Liver (tissue), 9 donors: ENCODE data around the gene CRELD2. TPM values are rescaled to one million over a fixed set of nuclear protein-coding genes. Genes with fewer than 3 reads are reported as not detected.

ENCODE experiments used
- DNase-seq: peaks from one replicate; pipeline ENCODE4 v3.0.0-alpha.2; 2017; ENCODE audit warnings: low spot score
- H3K27ac ChIP-seq, 2 donors: one replicate each; pipeline ENCODE4 v1.7.0; 2013; ENCODE audit warnings: inconsistent platforms in 2 of 2, low read length in 2 of 2, control low read depth in 1 of 2, low read depth in 1 of 2, mild to moderate bottlenecking in 1 of 2
- H3K27me3 ChIP-seq, 4 donors: one replicate each; pipeline versions ENCODE4 v1.6.1 to v1.7.0; 2013; ENCODE audit warnings: low read length in 3 of 4, inconsistent platforms in 1 of 4, mild to moderate bottlenecking in 1 of 4, moderate library complexity in 1 of 4; ENCODE audit not compliant: control insufficient read depth in 4 of 4, insufficient read depth in 4 of 4
- H3K36me3 ChIP-seq, 4 donors: one replicate each; pipeline versions ENCODE4 v1.6.1 to v1.7.0; 2013; ENCODE audit warnings: low read length in 3 of 4, mild to moderate bottlenecking in 3 of 4, low read depth in 1 of 4, moderate library complexity in 1 of 4; ENCODE audit not compliant: control insufficient read depth in 4 of 4, insufficient read depth in 3 of 4
- H3K4me1 ChIP-seq, 4 donors: one replicate each; pipeline versions ENCODE4 v1.6.1 to v1.7.0; 2013; ENCODE audit warnings: low read length in 3 of 4, mild to moderate bottlenecking in 3 of 4, moderate library complexity in 1 of 4; ENCODE audit not compliant: control insufficient read depth in 4 of 4, insufficient read depth in 4 of 4
- H3K4me3 ChIP-seq, 3 donors: one replicate each; pipeline versions ENCODE4 v1.6.1 to v1.7.0; 2013; ENCODE audit warnings: low read length in 3 of 3, control low read depth in 1 of 3, low read depth in 1 of 3, mild to moderate bottlenecking in 1 of 3
- H3K9ac ChIP-seq, 2 donors: one replicate each; pipeline ENCODE4 v1.7.0; 2013; ENCODE audit warnings: low read length in 2 of 2, mild to moderate bottlenecking in 2 of 2, moderate library complexity in 2 of 2, control low read depth in 1 of 2, low read depth in 1 of 2
- H3K9me3 ChIP-seq, 4 donors: one replicate each; pipeline versions ENCODE4 v1.6.1 to v1.7.0; 2013; ENCODE audit warnings: low read length in 3 of 4; ENCODE audit not compliant: control insufficient read depth in 4 of 4
- EGR1 ChIP-seq, 2 donors: IDR thresholded peaks; 2 replicates each; pipeline ENCODE4 v1.6.1; 2016 to 2018; ENCODE audit warnings: antibody characterized with exemption in 2 of 2, low read depth in 2 of 2
- FOXA2 ChIP-seq: IDR thresholded peaks from 2 replicates; pipeline ENCODE4 v1.6.1; 2016; ENCODE audit warnings: antibody characterized with exemption
- HNF4G ChIP-seq: IDR thresholded peaks from 2 replicates; pipeline ENCODE4 v1.6.1; 2016; ENCODE audit warnings: antibody characterized with exemption
- JUND ChIP-seq, 2 donors: IDR thresholded peaks; 2 replicates each; pipeline ENCODE4 v1.6.1; 2016; ENCODE audit warnings: antibody characterized with exemption in 2 of 2
- NR2F2 ChIP-seq: IDR thresholded peaks from 2 replicates; pipeline ENCODE4 v1.6.1; 2016; ENCODE audit warnings: antibody characterized with exemption
- RAD21 ChIP-seq, 2 donors: IDR thresholded peaks; 2 replicates each; pipeline ENCODE4 v1.6.1; 2016; ENCODE audit warnings: antibody characterized with exemption in 2 of 2, mild to moderate bottlenecking in 2 of 2
- RXRA ChIP-seq, 2 donors: IDR thresholded peaks; 2 replicates each; pipeline ENCODE4 v1.6.1; 2017 to 2018; ENCODE audit warnings: antibody characterized with exemption in 2 of 2, mild to moderate bottlenecking in 1 of 2
- TAF1 ChIP-seq: conservative IDR thresholded peaks from 2 replicates; pipeline ENCODE4 v1.6.1; 2016; ENCODE audit warnings: antibody characterized with exemption, mild to moderate bottlenecking
- WGBS: extraction: QIAGEN DNeasy Blood & Tissue Kit; methylation state at CpG from one replicate; pipeline ENCODE4 v1.1.7; 2013; 5-methylcytosine and 5-hydroxymethylcytosine counted together
- polyA plus RNA-seq, 2 donors: library from polyadenylated mRNA; stranded (reverse) in 1 of 2; unstranded in 1 of 2; fragments of 200-250 nt in 1 of 2; fragments of >200 nt in 1 of 2; fragmentation: Nextera tagmentation in 1 of 2; extraction: Ambion mirVana in 1 of 2; gene quantifications; one replicate each; pipeline versions ENCODE4 v1.2.1 to v1.2.3, GENCODE V29; 2013 to 2015
- total RNA-seq, 2 donors: library from RNA; depleted of rRNA; stranded (reverse); fragments of >200 nt; gene quantifications; one replicate each; pipeline ENCODE4 v1.2.3, GENCODE V29; 2014
- TF ChIP-seq, protein P1 (sequence below): IDR thresholded peaks from 2 replicates; pipeline ENCODE4 v1.6.1; 2016; ENCODE audit warnings: antibody characterized with exemption
- TF ChIP-seq, protein P2 (sequence below): IDR thresholded peaks from 2 replicates; pipeline ENCODE4 v1.6.1; 2016; ENCODE audit warnings: antibody characterized with exemption
- TF ChIP-seq, protein P3 (sequence below): IDR thresholded peaks from 2 replicates; pipeline ENCODE4 v1.6.1; 2016; ENCODE audit warnings: antibody characterized with exemption
- TF ChIP-seq, protein P4 (sequence below): IDR thresholded peaks from 2 replicates; pipeline ENCODE4 v1.6.1; 2016; ENCODE audit warnings: antibody characterized with exemption, mild to moderate bottlenecking
- donor health status: healthy.
- donor health status: healthy.
- donor health status: healthy.
- donor health status: healthy.
- donor health status: healthy.

Gene CRELD2
- total and polyA plus RNA-seq, 4 donors, result 17.2 to 98.1 (median 57.1) TPM

DNA sequence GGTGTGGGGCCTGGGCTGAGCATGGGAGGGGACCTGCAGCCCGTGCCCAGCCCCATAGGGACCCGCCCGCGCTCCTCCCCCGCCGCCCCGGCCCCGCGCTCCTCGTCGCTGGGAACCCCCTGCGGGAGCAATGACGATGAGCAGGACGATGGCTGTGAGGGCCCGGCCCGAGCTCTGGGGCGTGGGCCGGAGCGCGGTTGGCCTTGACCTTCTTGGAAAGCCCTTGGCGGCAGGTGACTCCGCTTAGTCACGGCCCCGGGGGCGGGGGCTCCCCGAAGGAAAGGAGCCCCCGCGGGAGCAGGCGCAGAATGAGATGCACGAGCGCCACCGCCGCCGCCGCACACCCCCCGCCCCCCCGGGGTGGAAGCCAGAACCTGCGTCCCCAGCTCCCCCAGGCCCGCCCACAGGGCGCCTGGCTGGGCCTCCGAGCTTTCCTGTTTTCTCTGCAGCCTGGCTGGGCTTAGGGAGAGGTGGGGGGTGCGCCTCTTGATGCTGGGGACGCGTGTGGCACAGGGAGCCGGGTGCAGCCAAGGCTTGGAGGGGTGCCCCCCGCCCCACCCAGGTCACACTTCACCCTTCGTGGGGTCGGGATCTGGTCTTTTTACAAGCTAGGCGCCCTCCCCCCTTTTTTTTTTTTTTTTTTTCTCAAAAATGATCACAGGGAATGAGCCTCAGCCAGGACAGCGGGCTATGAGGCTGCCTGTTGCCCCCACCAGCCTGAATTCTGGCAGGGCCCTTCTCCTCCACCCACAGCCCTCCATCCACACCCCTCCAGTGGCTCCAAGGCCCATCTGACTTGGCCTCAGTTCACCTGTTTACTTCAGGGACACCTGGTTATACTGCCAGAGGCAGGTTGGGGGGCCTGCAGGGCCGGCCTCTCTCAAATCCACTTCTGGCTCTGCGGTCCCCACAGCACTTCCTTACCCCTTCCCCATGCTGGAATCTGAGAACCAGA lies 17.9 kb downstream of the CRELD2 start (continued):
- TF ChIP-seq, protein P1, sequence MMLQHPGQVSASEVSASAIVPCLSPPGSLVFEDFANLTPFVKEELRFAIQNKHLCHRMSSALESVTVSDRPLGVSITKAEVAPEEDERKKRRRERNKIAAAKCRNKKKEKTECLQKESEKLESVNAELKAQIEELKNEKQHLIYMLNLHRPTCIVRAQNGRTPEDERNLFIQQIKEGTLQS, result no peak
- TF ChIP-seq TAF1, result no peak
- TF ChIP-seq NR2F2, result peak; percentile 62
- TF ChIP-seq, protein P2, sequence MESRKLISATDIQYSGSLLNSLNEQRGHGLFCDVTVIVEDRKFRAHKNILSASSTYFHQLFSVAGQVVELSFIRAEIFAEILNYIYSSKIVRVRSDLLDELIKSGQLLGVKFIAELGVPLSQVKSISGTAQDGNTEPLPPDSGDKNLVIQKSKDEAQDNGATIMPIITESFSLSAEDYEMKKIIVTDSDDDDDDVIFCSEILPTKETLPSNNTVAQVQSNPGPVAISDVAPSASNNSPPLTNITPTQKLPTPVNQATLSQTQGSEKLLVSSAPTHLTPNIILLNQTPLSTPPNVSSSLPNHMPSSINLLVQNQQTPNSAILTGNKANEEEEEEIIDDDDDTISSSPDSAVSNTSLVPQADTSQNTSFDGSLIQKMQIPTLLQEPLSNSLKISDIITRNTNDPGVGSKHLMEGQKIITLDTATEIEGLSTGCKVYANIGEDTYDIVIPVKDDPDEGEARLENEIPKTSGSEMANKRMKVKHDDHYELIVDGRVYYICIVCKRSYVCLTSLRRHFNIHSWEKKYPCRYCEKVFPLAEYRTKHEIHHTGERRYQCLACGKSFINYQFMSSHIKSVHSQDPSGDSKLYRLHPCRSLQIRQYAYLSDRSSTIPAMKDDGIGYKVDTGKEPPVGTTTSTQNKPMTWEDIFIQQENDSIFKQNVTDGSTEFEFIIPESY, result peak; percentile 16
- peak in 1 of 2 donors; percentile 57 for TF ChIP-seq EGR1 (IDR thresholded peaks at IDR 0.05; ENCODE audit: low read depth in 2 of 2)
- TF ChIP-seq RAD21 (IDR thresholded peaks at IDR 0.05), result peak in 1 of 2 donors; percentile 35
- TF ChIP-seq JUND (IDR thresholded peaks at IDR 0.05), result peak in 1 of 2 donors; percentile 64
- TF ChIP-seq, protein P3, sequence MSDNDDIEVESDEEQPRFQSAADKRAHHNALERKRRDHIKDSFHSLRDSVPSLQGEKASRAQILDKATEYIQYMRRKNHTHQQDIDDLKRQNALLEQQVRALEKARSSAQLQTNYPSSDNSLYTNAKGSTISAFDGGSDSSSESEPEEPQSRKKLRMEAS, result no peak
- no peak for TF ChIP-seq FOXA2
- no peak for TF ChIP-seq HNF4G
- TF ChIP-seq RXRA (IDR thresholded peaks at IDR 0.05), result peak; percentile 44 to 76

DNA sequence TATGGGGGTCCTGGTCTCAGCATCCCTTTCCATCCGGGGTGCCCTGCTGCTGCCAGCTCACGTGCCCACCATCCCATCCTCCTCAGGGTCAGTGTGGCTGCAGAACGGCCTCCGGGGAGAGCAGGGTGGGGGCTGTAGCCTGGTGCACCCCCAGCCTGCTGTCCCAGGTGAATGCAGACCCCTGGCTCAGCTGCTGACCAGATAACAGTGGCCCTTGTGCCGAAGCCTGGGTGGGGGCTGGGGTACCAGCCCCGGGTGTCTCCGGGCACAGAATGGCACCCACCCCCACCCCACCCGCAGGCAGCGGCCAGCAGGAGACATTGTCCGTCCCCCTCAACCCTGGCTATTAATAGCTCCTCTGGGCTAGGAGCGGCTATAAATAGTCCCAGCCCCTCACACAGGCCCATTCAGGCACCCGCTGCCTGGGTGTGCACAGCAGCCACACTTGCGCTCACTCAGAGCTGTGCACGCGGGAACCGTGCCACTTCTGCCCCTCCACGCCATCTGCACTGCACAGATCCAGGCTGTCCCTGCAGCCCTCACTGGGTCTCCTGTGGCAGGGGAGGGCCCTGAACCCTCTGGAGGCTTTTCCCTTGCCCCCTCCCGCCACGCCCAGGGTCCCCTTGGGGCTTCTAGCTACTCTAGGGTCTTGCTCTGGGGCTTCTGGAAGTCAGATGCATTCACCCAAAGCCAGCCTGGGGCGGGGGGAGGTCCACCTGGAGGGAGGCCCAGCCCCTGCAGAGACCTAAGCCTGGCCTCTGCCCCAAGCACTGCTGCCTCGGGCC lies 18.7 kb downstream of the CRELD2 start:
- H3K36me3 ChIP-seq, result no peaks in the 10 kb centered on the region
- WGBS, result 73% methylated on average over 21 of the region's 21 CpGs
- no peaks in the 10 kb centered on the region for H3K9me3 ChIP-seq
- no peaks in the 10 kb centered on the region for H3K27me3 ChIP-seq
- H3K4me3 ChIP-seq, result no peak overlapping the region
- H3K4me1 ChIP-seq, result peaks cover 5 to 41% (median 31%) of the 10 kb centered on the region in 4 donors
- peak overlapping the region; percentile 74 for H3K27ac ChIP-seq
- TF ChIP-seq, protein P4, sequence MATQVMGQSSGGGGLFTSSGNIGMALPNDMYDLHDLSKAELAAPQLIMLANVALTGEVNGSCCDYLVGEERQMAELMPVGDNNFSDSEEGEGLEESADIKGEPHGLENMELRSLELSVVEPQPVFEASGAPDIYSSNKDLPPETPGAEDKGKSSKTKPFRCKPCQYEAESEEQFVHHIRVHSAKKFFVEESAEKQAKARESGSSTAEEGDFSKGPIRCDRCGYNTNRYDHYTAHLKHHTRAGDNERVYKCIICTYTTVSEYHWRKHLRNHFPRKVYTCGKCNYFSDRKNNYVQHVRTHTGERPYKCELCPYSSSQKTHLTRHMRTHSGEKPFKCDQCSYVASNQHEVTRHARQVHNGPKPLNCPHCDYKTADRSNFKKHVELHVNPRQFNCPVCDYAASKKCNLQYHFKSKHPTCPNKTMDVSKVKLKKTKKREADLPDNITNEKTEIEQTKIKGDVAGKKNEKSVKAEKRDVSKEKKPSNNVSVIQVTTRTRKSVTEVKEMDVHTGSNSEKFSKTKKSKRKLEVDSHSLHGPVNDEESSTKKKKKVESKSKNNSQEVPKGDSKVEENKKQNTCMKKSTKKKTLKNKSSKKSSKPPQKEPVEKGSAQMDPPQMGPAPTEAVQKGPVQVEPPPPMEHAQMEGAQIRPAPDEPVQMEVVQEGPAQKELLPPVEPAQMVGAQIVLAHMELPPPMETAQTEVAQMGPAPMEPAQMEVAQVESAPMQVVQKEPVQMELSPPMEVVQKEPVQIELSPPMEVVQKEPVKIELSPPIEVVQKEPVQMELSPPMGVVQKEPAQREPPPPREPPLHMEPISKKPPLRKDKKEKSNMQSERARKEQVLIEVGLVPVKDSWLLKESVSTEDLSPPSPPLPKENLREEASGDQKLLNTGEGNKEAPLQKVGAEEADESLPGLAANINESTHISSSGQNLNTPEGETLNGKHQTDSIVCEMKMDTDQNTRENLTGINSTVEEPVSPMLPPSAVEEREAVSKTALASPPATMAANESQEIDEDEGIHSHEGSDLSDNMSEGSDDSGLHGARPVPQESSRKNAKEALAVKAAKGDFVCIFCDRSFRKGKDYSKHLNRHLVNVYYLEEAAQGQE, result no peak
- peak; percentile 37 for TF ChIP-seq TAF1
- no peak overlapping the region for H3K9ac ChIP-seq
- DNase-seq, result no peak
